Left lung (tissue), 10 donors: ENCODE results near the gene NR5A1. TPM values are rescaled to one million over a fixed set of nuclear protein-coding genes. Genes with fewer than 3 reads are reported as not detected.
A peak's percentile ranks its signal among the peaks of the same experiment; 100 is the strongest.

Experiments
- ATAC-seq: fragments of 200-7000 bp; cut with Tn5 transposase; one replicate; pipeline ENCODE4 v1.9.1; 2020; ENCODE audit warnings: moderate library complexity
- DNase-seq, 4 donors: peaks; one replicate each; pipeline ENCODE4 v3.0.0-alpha.2; 2013 to 2020
- H3K27ac ChIP-seq, 2 donors: fragments of 200-600 bp; sonication (generic) in 1 of 2; one replicate each; pipeline versions ENCODE4 v1.5.0 to v1.8.0; 2020 to 2021
- H3K27me3 ChIP-seq, 2 donors: fragments of 200-600 bp; sonication (generic) in 1 of 2; one replicate each; pipeline versions ENCODE4 v1.5.0 to v1.8.0; 2020 to 2021
- H3K36me3 ChIP-seq, 2 donors: fragments of 200-600 bp; sonication (generic) in 1 of 2; one replicate each; pipeline versions ENCODE4 v1.5.0 to v1.8.0; 2020 to 2021
- H3K4me1 ChIP-seq, 2 donors: fragments of 200-600 bp; one replicate each; pipeline ENCODE4 v1.8.0; 2021
- H3K4me3 ChIP-seq, 2 donors: fragments of 200-600 bp; sonication (generic) in 1 of 2; one replicate each; pipeline versions ENCODE4 v1.5.0 to v1.8.0; 2020 to 2021; ENCODE audit warnings: mild to moderate bottlenecking in 1 of 2
- H3K9me3 ChIP-seq, 2 donors: fragments of 200-600 bp; sonication (generic) in 1 of 2; one replicate each; pipeline versions ENCODE4 v1.5.0 to v1.8.0; 2020 to 2021
- CTCF ChIP-seq, 2 donors: fragments of 200-600 bp; sonication (generic) in 1 of 2; IDR thresholded peaks; one replicate each; pipeline versions ENCODE4 v1.5.0 to v1.8.0; 2021; ENCODE audit warnings: antibody characterized with exemption in 2 of 2
- intact Hi-C, 2 donors: fragments of 100-400 bp; cut with DNase I; formaldehyde crosslinking; loops; one replicate each; pipeline versions ENCODE4 v1.11.2 to v1.14.2; 2022
- polyA plus RNA-seq, 6 donors: library from polyadenylated mRNA; unstranded; fragments of 120-200 nt; gene quantifications; one replicate each; pipeline ENCODE4 v1.2.1, GENCODE V29; 2013; ENCODE audit not compliant: insufficient read length in 6 of 6
- total RNA-seq, 2 donors: library from RNA; stranded (reverse); fragmentation: NEBNext Ultra II Directional; extraction: Animal tissue kit (Norgen Biotek cat#: 25700); gene quantifications; one replicate each; pipeline ENCODE4 v1.2.1, GENCODE V29; 2021
- donor health status: DM: no; HTN: yes; CAD: no.
- donor health status: DM: no; HTN: no; CAD: no.

Gene NR5A1
- total and polyA plus RNA-seq, 8 donors = 0.06 to 0.26 (median 0.14) TPM; not detected in 5

- Histone ChIP-seq H3K27ac (no peak overlapping the region), H3K27me3 (peaks cover 0 to 53% of the 10 kb centered on the region in 2 donors), H3K4me3 (no peak overlapping the region), H3K36me3 (no peaks in the 10 kb centered on the region), H3K4me1 (no peaks in the 10 kb centered on the region), H3K9me3 (no peaks in the 10 kb centered on the region)
- no peak for TF ChIP-seq CTCF (IDR thresholded peaks at IDR 0.05)
- ATAC-seq (no peak), DNase-seq (peak in 1 of 4 donors; percentile 73)
- intact Hi-C loops = no loop called here
Observed at GRCh38 chr9:124492818-124493217, 14.4 kb downstream of the NR5A1 start.

GRCh38 chr9:124491049-124491975, 15.9 kb downstream of the NR5A1 start:
- TF ChIP-seq CTCF (IDR thresholded peaks at IDR 0.05) = no peak
- Histone ChIP-seq H3K4me1 (no peaks in the 10 kb centered on the region), H3K36me3 (no peaks in the 10 kb centered on the region), H3K9me3 (no peaks in the 10 kb centered on the region), H3K27me3 (peaks cover 13 to 68% of the 10 kb centered on the region in 2 donors), H3K4me3 (no peak overlapping the region), H3K27ac (no peak overlapping the region)
- intact Hi-C loops = no loop called here
- DNase-seq = no peak
- ATAC-seq = no peak

DNA sequence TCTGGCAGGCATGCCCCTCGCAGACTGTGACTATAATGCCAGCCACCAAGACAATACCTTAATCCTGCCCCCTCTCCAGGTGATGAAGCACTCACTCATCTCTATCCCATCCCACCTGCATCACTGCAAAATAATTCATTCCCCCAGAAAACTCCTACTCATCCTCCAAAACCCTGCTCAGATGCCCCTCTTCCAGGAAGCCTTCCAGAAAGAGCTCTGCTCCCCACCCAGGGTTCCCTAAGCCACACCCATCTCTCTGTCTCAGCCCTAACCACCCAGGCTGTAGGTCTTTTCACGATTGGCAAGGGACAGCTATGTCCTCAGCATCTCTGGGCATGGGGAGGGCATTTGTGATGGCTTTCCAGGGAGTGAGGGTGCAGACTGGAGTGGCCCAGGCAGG, 17.2 kb downstream of the NR5A1 start:
- no peak overlapping the region for H3K4me3 ChIP-seq
- H3K27me3 ChIP-seq = peaks cover 15 to 74% of the 10 kb centered on the region in 2 donors
- ATAC-seq = no peak
- intact Hi-C loops = no loop called here
- TF ChIP-seq CTCF (IDR thresholded peaks at IDR 0.05) = no peak
- no peak overlapping the region for H3K27ac ChIP-seq
- no peaks in the 10 kb centered on the region for H3K9me3 ChIP-seq
- no peaks in the 10 kb centered on the region for H3K4me1 ChIP-seq
- H3K36me3 ChIP-seq = no peaks in the 10 kb centered on the region
- no peak for DNase-seq

DNA sequence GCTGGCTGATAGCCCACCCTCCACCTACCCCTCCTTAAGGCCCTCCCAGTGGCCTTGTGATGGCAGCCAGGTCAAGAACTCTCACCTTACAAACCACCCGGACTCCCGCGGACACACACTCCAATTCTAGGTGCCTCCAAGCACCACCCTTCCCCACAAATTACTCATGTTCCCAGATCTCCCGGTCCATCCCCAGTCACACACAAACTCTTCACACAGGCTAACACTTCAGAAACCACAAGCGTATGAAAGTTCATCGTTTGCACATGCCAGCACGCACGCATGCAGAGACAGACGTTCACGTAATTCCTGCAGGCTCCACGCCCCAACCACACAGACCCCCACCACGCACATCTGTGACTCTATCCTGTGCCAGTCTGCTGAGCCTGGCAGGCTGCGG, 18.0 kb downstream of the NR5A1 start:
- ATAC-seq = no peak
- intact Hi-C loops = no loop called here
- H3K27me3 ChIP-seq = peaks cover 15 to 74% of the 10 kb centered on the region in 2 donors

More for the DNA sequence above, 18.0 kb downstream of the NR5A1 start:
- H3K4me1 ChIP-seq = no peaks in the 10 kb centered on the region
- no peak overlapping the region for H3K27ac ChIP-seq
- no peak for DNase-seq
- no peak for TF ChIP-seq CTCF (IDR thresholded peaks at IDR 0.05)
- H3K4me3 ChIP-seq = no peak overlapping the region
- no peaks in the 10 kb centered on the region for H3K9me3 ChIP-seq
- H3K36me3 ChIP-seq = no peaks in the 10 kb centered on the region
